PC-9 (cell line): ENCODE data around the gene KCNE4. TPM values are rescaled to one million over a fixed set of nuclear protein-coding genes. Genes with fewer than 3 reads are reported as not detected.

ENCODE experiments used
- BruUV-seq: library from RNA; stranded (reverse); fragments of 400-500 nt; replicated peaks from 2 replicates; lab custom pipeline; 2021; lab: Mats Ljungman, UMichigan
- CTCF ChIA-PET: fragments of 300-600 bp; sonication (Branson Sonifier 250); formaldehyde crosslinking; loops from one replicate; lab custom pipeline; 2022; ENCODE audit warnings: antibody characterized with exemption; lab: Charles Lee
- POLR2A ChIA-PET: fragments of 300-600 bp; sonication (Branson Sonifier 250); formaldehyde crosslinking; loops from one replicate; lab custom pipeline; 2022; ENCODE audit warnings: antibody characterized with exemption; ENCODE audit not compliant: unreplicated experiment; lab: Charles Lee
- DNase-seq, 2 experiments: peaks; one replicate each; pipeline versions ENCODE4 v3.0.0 to v3.0.0-alpha.2; 2015 to 2022; ENCODE audit warnings: mixed read lengths in 1 of 2
- H2AFZ ChIP-seq: fragments of 200-600 bp; sonication (generic); 2 replicates; pipeline ENCODE4 v1.8.1; 2017; ENCODE audit warnings: antibody characterized with exemption
- H3F3A ChIP-seq: fragments of 200-600 bp; sonication (generic); 2 replicates; pipeline ENCODE4 v1.8.1; 2017; ENCODE audit warnings: antibody characterized with exemption, mild to moderate bottlenecking, low read depth; ENCODE audit not compliant: insufficient read depth
- H3K27ac ChIP-seq: fragments of 200-600 bp; sonication (generic); 2 replicates; pipeline ENCODE4 v1.6.1; 2016; ENCODE audit warnings: mixed run types
- H3K27me3 ChIP-seq: fragments of 200-600 bp; sonication (generic); 2 replicates; pipeline ENCODE4 v1.6.1; 2016; ENCODE audit warnings: low read depth, mixed run types; ENCODE audit not compliant: insufficient read depth
- H3K36me3 ChIP-seq: fragments of 200-600 bp; sonication (generic); 2 replicates; pipeline ENCODE4 v1.6.1; 2016; ENCODE audit warnings: low read depth, mixed run types
- H3K4me1 ChIP-seq: fragments of 200-600 bp; sonication (generic); replicated peaks from 2 replicates; pipeline ENCODE4 v1.6.1; 2016; ENCODE audit warnings: mixed run types; ENCODE audit not compliant: insufficient read depth
- H3K4me2 ChIP-seq: fragments of 200-600 bp; sonication (generic); 2 replicates; pipeline ENCODE4 v1.6.1; 2017; ENCODE audit warnings: mixed run types
- H3K4me3 ChIP-seq: fragments of 200-600 bp; sonication (generic); 2 replicates; pipeline ENCODE4 v1.6.1; 2016; ENCODE audit warnings: mixed run types
- H3K79me2 ChIP-seq: fragments of 200-600 bp; sonication (generic); 2 replicates; pipeline ENCODE4 v1.6.1; 2017; ENCODE audit warnings: low read depth, mixed run types
- H3K9me2 ChIP-seq: fragments of 200-600 bp; sonication (generic); 2 replicates; pipeline ENCODE4 v1.8.1; 2017; ENCODE audit warnings: mild to moderate bottlenecking; ENCODE audit not compliant: insufficient read depth
- H3K9me3 ChIP-seq: fragments of 200-600 bp; sonication (generic); 2 replicates; pipeline ENCODE4 v1.8.1; 2016; ENCODE audit warnings: low read depth; ENCODE audit not compliant: insufficient read depth
- H4K20me1 ChIP-seq: fragments of 200-600 bp; sonication (generic); 2 replicates; pipeline ENCODE4 v1.8.1; 2017; ENCODE audit not compliant: insufficient read depth
- CTCF ChIP-seq: fragments of 200-600 bp; sonication (generic); conservative IDR thresholded peaks from 2 replicates; pipeline ENCODE4 v1.6.1; 2017; ENCODE audit warnings: mixed run types, antibody characterized with exemption, mild to moderate bottlenecking, moderate library complexity
- EZH2 ChIP-seq: fragments of 200-600 bp; sonication (generic); IDR thresholded peaks from 2 replicates; pipeline ENCODE4 v1.8.0; 2017; ENCODE audit warnings: antibody characterized with exemption, low read depth
- intact Hi-C: fragments of 100-400 bp; cut with micrococcal nuclease; formaldehyde crosslinking; loops from one replicate; pipeline ENCODE4 v1.10.0; 2022; ENCODE audit not compliant: unreplicated experiment
- total RNA-seq: library from RNA; stranded (reverse); gene quantifications from 2 replicates; pipeline ENCODE4 v1.2.3, GENCODE V29; 2021

The KCNE4 gene
- total RNA-seq, 1 experiment from 2014 or later, result 0.11 TPM

- no peaks in the 10 kb centered on the region for H3K36me3 ChIP-seq
- no peaks in the 10 kb centered on the region for H3F3A ChIP-seq
- DNase-seq, result no peak
- H3K4me3 ChIP-seq, result no peak overlapping the region
- ChIA-PET CTCF (no interaction called here), POLR2A (no interaction called here)
- no peak overlapping the region for H3K27ac ChIP-seq
- no TSS peak for BruUV-seq
- no peaks in the 10 kb centered on the region for H3K27me3 ChIP-seq
- no peaks in the 10 kb centered on the region for H4K20me1 ChIP-seq
- no peak overlapping the region for H3K4me2 ChIP-seq
- peak overlapping the region; percentile 37; the same call in 1 of the 2 replicates for H2AFZ ChIP-seq
- intact Hi-C loops, result no loop called here
- TF ChIP-seq CTCF (no peak), EZH2 (no peak)
- no peaks in the 10 kb centered on the region for H3K9me3 ChIP-seq
- no peaks in the 10 kb centered on the region for H3K9me2 ChIP-seq
- H3K4me1 ChIP-seq, result no peaks in the 10 kb centered on the region
- no peaks in the 10 kb centered on the region for H3K79me2 ChIP-seq
These were observed 41.6 kb downstream of the KCNE4 start for GRCh38 chr2:223093436-223094241.

- Histone ChIP-seq H3K27me3 (no peaks in the 10 kb centered on the region), H4K20me1 (no peaks in the 10 kb centered on the region), H3K4me2 (no peak overlapping the region), H3K79me2 (no peaks in the 10 kb centered on the region), H2AFZ (no peak overlapping the region), H3F3A (no peaks in the 10 kb centered on the region), H3K4me3 (no peak overlapping the region), H3K4me1 (no peaks in the 10 kb centered on the region), H3K27ac (no peak overlapping the region), H3K36me3 (no peaks in the 10 kb centered on the region), H3K9me2 (no peaks in the 10 kb centered on the region), H3K9me3 (no peaks in the 10 kb centered on the region)
- POLR2A ChIA-PET, result no interaction called here
- no TSS peak for BruUV-seq
- intact Hi-C loops, result no loop called here
- no peak for DNase-seq
- CTCF ChIA-PET, result no interaction called here
- TF ChIP-seq CTCF, result no peak
- TF ChIP-seq EZH2, result no peak
These were observed 43.2 kb downstream of the KCNE4 start for GRCh38 chr2:223095207-223095606.

GRCh38 chr2:223096235-223096970 lies 44.4 kb downstream of the KCNE4 start:
- no TSS peak for BruUV-seq
- intact Hi-C loops, result no loop called here
- Histone ChIP-seq H3K4me2 (no peak overlapping the region), H3K27ac (no peak overlapping the region), H3K79me2 (no peaks in the 10 kb centered on the region), H3K9me3 (no peaks in the 10 kb centered on the region), H3K4me1 (peaks cover 1% of the 10 kb centered on the region; the same call in 1 of the 2 replicates), H3K36me3 (no peaks in the 10 kb centered on the region), H3F3A (no peaks in the 10 kb centered on the region), H3K9me2 (no peaks in the 10 kb centered on the region), H2AFZ (no peak overlapping the region), H3K27me3 (no peaks in the 10 kb centered on the region), H4K20me1 (no peaks in the 10 kb centered on the region), H3K4me3 (no peak overlapping the region)
- POLR2A ChIA-PET, result interaction anchor here (0.5 kb wide), 1 partner anchor 29 kb away, joined by 4 read pairs; no protein-coding TSS in a partner anchor
- TF ChIP-seq CTCF (no peak), EZH2 (no peak)
- CTCF ChIA-PET, result interaction anchor here (0.7 kb wide), 1 partner anchor 49 kb away, joined by 3 read pairs; no protein-coding TSS in a partner anchor
- DNase-seq, result no peak
